Measurements from ENCODE around the gene PSTPIP1. TPM values are rescaled to one million over a fixed set of nuclear protein-coding genes. Genes with fewer than 3 reads are reported as not detected.

The PSTPIP1 gene
- total and polyA plus RNA-seq, 2 of the 4 experiments (the other 2 are of a cell fraction): 0.36 to 1.1 TPM

DNA sequence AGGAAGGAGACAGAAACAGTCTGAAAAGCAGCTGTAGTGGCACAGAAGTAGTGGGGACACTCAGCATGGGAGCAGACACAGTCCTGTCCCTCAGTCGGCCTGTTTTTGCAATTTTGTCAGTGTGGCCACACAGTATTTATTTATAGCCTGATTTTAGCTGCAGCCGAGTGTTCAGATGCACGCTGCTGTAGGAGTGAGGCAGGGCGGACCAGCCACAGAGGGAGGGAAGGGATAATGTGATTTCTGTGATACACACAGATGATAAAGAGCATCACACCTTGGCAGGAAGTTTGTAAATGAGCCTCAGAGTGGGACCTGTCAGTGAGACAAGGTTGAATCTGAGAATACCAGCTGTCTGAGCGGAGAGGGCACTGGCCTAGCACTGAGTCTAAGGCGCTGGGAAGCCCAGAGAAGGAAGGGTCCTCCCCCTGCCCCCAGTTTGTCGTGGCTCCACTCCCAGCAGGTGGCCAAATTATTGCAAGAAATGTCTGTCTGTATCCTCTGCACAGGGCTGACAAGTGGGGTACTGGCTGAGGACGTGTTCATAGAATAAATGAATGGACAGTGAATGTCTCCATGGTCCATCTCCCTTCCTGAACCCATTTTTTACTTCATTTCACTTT, 3.8 kb downstream of the PSTPIP1 start:
- Histone ChIP-seq H4K20me1 (ENCODE audit: insufficient read depth, low read length) (no peaks in the 10 kb centered on the region), H3K9me1 (ENCODE audit: insufficient read depth, low read length) (0 out of 2 replicates have a peak, but pooled peaks cover 3% of the 10 kb centered on the region), H3K18ac (ENCODE audit: low read depth, low read length) (no peak overlapping the region), H3K4me3 (ENCODE audit: insufficient read depth, low read depth, low read length) (no peak overlapping the region), H2AFZ (replicated peaks; ENCODE audit: low read length, poor library complexity) (no peak overlapping the region), H3K27ac (ENCODE audit: insufficient read depth, low read length) (no peak overlapping the region), H3K36me3 (ENCODE audit: control insufficient read depth, insufficient read depth, low read length) (no peaks in the 10 kb centered on the region), H3K4ac (ENCODE audit: low read depth, low read length) (no peak overlapping the region), H3K79me1 (ENCODE audit: low read depth in 1 of 2, low read length in 2 of 2) (no peaks in the 10 kb centered on the region), H3K27me3 (ENCODE audit: control insufficient read depth, insufficient read depth, low read length) (peaks cover 12% of the 10 kb centered on the region; the same call in 1 of the 2 replicates), H4K91ac (ENCODE audit: insufficient read depth, low read depth, low read length) (no peak overlapping the region), H2BK20ac (ENCODE audit: low read depth, low read length) (no peak overlapping the region), H4K5ac (ENCODE audit: low read depth, low read length) (no peak overlapping the region), H3K14ac (replicated peaks; ENCODE audit: low read depth, low read length) (no peak overlapping the region), H3K9ac (ENCODE audit: low read depth, low read length) (no peak overlapping the region), H3K56ac (ENCODE audit: extremely low read depth, insufficient read depth, low read length) (no peak overlapping the region), H3K4me1 (ENCODE audit: control insufficient read depth, insufficient read depth, low read length) (peaks cover 8% of the 10 kb centered on the region), H2BK15ac (ENCODE audit: low read depth, low read length) (no peak overlapping the region), H4K8ac (ENCODE audit: low read depth in 2 of 2, low read length in 2 of 2) (no peak overlapping the region), H2BK5ac (ENCODE audit: low read depth, low read length, poor library complexity, severe bottlenecking) (no peak overlapping the region), H3K23ac (ENCODE audit: low read depth, low read length) (no peak overlapping the region), H2AK5ac (ENCODE audit: low read depth, low read length) (no peak overlapping the region), H2AK9ac (replicated peaks; ENCODE audit: low read depth, low read length, poor library complexity) (no peak overlapping the region), H2BK120ac (ENCODE audit: low read depth, low read length) (no peak overlapping the region), H3K9me3 (ENCODE audit: control insufficient read depth, insufficient read depth, low read length) (no peaks in the 10 kb centered on the region), H3K4me2 (ENCODE audit: low read depth, low read length) (no peak overlapping the region)
- ChIA-PET CTCF (interaction anchor here (0.6 to 0.7 kb wide), 2 partner anchors 23 to 29 kb away, joined by 3 read pairs; no protein-coding TSS in a partner anchor), POLR2A (ENCODE audit: unreplicated experiment) (no interaction called here)
- intact Hi-C loops (cut with micrococcal nuclease): no loop called here
- ATAC-seq (ENCODE audit: low read depth) (no peak), DNase-seq (no peak)
- 55% methylated on average over 2 of the region's 8 CpGs; no CpG with 5 or more reads in 1 of the 2 experiments for WGBS, 2 experiments (ENCODE audit: extremely low coverage in 2 of 2, insufficient read length in 1 of 2)
- BruUV-seq (replicated peaks): no TSS peak
- no peak for TF ChIP-seq POLR2A (IDR thresholded peaks at IDR 0.05; ENCODE audit: low read depth, low read length)
- TF ChIP-seq CEBPB (IDR thresholded peaks at IDR 0.05; ENCODE audit: low read depth, low read length): no peak
- TF ChIP-seq RAD21 (IDR thresholded peaks at IDR 0.05; ENCODE audit: low read length): no peak
- TF ChIP-seq MAFK (IDR thresholded peaks at IDR 0.05; ENCODE audit: low read depth, low read length): no peak
- no peak for TF ChIP-seq USF2 (IDR thresholded peaks at IDR 0.05; ENCODE audit: low read depth, low read length)
- TF ChIP-seq MAZ (IDR thresholded peaks at IDR 0.05; ENCODE audit: borderline replicate concordance, low read depth, low read length): no peak
- no peak for TF ChIP-seq MXI1 (IDR thresholded peaks at IDR 0.05; ENCODE audit: borderline replicate concordance, low read depth, low read length)
- TF ChIP-seq CTCF (conservative IDR thresholded peaks at IDR 0.05; ENCODE audit: low read depth, low read length): no peak
- TF ChIP-seq RCOR1 (IDR thresholded peaks at IDR 0.05; ENCODE audit: insufficient replicate concordance, low read length): no peak
- no peak for TF ChIP-seq SMC3 (IDR thresholded peaks at IDR 0.05; ENCODE audit: low read depth, low read length)
- TF ChIP-seq FOS (IDR thresholded peaks at IDR 0.05; ENCODE audit: low read depth, low read length): no peak
- no peak for TF ChIP-seq CHD1 (IDR thresholded peaks at IDR 0.05; ENCODE audit: low read depth, low read length)
- no peak for TF ChIP-seq BHLHE40 (IDR thresholded peaks at IDR 0.05; ENCODE audit: low read depth, low read length)
- TF ChIP-seq RFX5 (IDR thresholded peaks at IDR 0.05; ENCODE audit: low read depth, low read length): no peak
- no peak for TF ChIP-seq NFE2L2 (IDR thresholded peaks at IDR 0.05; ENCODE audit: low read depth, low read length)
- TF ChIP-seq ELK1 (IDR thresholded peaks at IDR 0.05; ENCODE audit: borderline replicate concordance, low read depth, low read length): no peak
- in situ Hi-C loops (cut with MboI; ENCODE audit: low sequenced_read_pairs): no loop called here
- dilution Hi-C loops (cut with HindIII; ENCODE audit: low sequenced_read_pairs, unreplicated experiment): no loop called here
